Measurements from ENCODE around the gene ABHD8. TPM values are rescaled to one million over a fixed set of nuclear protein-coding genes. Genes with fewer than 3 reads are reported as not detected.

ABHD8 gene
- total and polyA plus RNA-seq, 11 donors: 7.4 to 21.8 (median 11.6) TPM

GRCh38 chr19:17341845-17342244 is 38.6 kb upstream of the ABHD8 start:
- 79 to 87% (median 86%) methylated on average over 7 of the region's 7 CpGs for WGBS, 4 donors
- Histone ChIP-seq H3K4me3 (no peak overlapping the region), H3K4me1 (peaks cover 0 to 24% (median 14%) of the 10 kb centered on the region in 12 donors), H3K36me3 (peaks cover 0 to 22% (median 8%) of the 10 kb centered on the region in 9 donors), H3K27me3 (no peaks in the 10 kb centered on the region), H3K27ac (no peak overlapping the region), H3K9me3 (no peaks in the 10 kb centered on the region)
- no peak for DNase-seq
- no peak for TF ChIP-seq CTCF (IDR thresholded peaks at IDR 0.05)
- TF ChIP-seq POLR2A (IDR thresholded peaks at IDR 0.05): no peak
- no peak for ATAC-seq
- intact Hi-C loops (cut with DNase I): loop anchor here in 3 of 10 donors (5.0 to 10.0 kb wide), 3 partner anchors 45 to 513 kb away; partner anchors contain the start of genes NXNL1 (in 1 of the 3) and RPL18A (in 1 of the 3)

- TF ChIP-seq POLR2A (IDR thresholded peaks at IDR 0.05): no peak
- TF ChIP-seq CTCF (IDR thresholded peaks at IDR 0.05): no peak
- intact Hi-C loops (cut with DNase I): loop anchor here in 3 of 10 donors (5.0 to 10.0 kb wide), 3 partner anchors 44 to 513 kb away; partner anchors contain the start of genes NXNL1 (in 1 of the 3) and RPL18A (in 1 of the 3)
- no peak for DNase-seq
- peaks cover 0 to 22% (median 8%) of the 10 kb centered on the region in 9 donors for H3K36me3 ChIP-seq
- no peaks in the 10 kb centered on the region for H3K27me3 ChIP-seq
- H3K9me3 ChIP-seq: no peaks in the 10 kb centered on the region
- H3K27ac ChIP-seq: no peak overlapping the region
- H3K4me1 ChIP-seq: peaks cover 0 to 20% (median 12%) of the 10 kb centered on the region in 12 donors
- ATAC-seq: no peak
- 91 to 96% (median 93%) methylated on average over 6 to 15 of the region's 15 CpGs for WGBS, 4 donors
- H3K4me3 ChIP-seq: no peak overlapping the region
These were observed 38.2 kb upstream of the ABHD8 start for GRCh38 chr19:17341386-17341785.

- Histone ChIP-seq H3K4me1 (peaks cover 0 to 19% (median 11%) of the 10 kb centered on the region in 12 donors), H3K27me3 (no peaks in the 10 kb centered on the region), H3K9me3 (no peaks in the 10 kb centered on the region), H3K27ac (no peak overlapping the region), H3K36me3 (peaks cover 0 to 22% (median 8%) of the 10 kb centered on the region in 9 donors), H3K4me3 (no peak overlapping the region)
- 76 to 88% (median 81%) methylated on average over 10 to 17 of the region's 17 CpGs for WGBS, 4 donors
- ATAC-seq (no peak), DNase-seq (no peak)
- TF ChIP-seq POLR2A (IDR thresholded peaks at IDR 0.05) (no peak), CTCF (IDR thresholded peaks at IDR 0.05) (no peak)
- intact Hi-C loops (cut with DNase I): loop anchor here in 3 of 10 donors (5.0 to 10.0 kb wide), 3 partner anchors 44 to 514 kb away; partner anchors contain the start of genes NXNL1 (in 1 of the 3) and RPL18A (in 1 of the 3)
These were observed 37.7 kb upstream of the ABHD8 start for GRCh38 chr19:17340871-17341357.

- Histone ChIP-seq H3K36me3 (peaks cover 0 to 22% (median 8%) of the 10 kb centered on the region in 9 donors), H3K27me3 (no peaks in the 10 kb centered on the region), H3K4me1 (peaks cover 0 to 23% (median 14%) of the 10 kb centered on the region in 12 donors), H3K27ac (no peak overlapping the region), H3K9me3 (no peaks in the 10 kb centered on the region), H3K4me3 (no peak overlapping the region)
- intact Hi-C loops (cut with DNase I): loop anchor here in 3 of 10 donors (5.0 to 10.0 kb wide), 3 partner anchors 43 to 514 kb away; partner anchors contain the start of genes NXNL1 (in 1 of the 3) and RPL18A (in 1 of the 3)
- WGBS, 4 donors: 78 to 82% (median 80%) methylated on average over 21 of the region's 21 CpGs
- DNase-seq (no peak), ATAC-seq (no peak)
- no peak for TF ChIP-seq POLR2A (IDR thresholded peaks at IDR 0.05)
These were observed 37.2 kb upstream of the ABHD8 start for GRCh38 chr19:17340302-17340870.

All from heart left ventricle (tissue), 16 donors.